ENCODE measurements around the gene CACNA1D. TPM values are rescaled to one million over a fixed set of nuclear protein-coding genes. Genes with fewer than 3 reads are reported as not detected.

CACNA1D gene
- polyA plus RNA-seq, 1 donor (not counting 4 experiments of a cell fraction or from before 2014, with no cell fraction given) = 0.20 TPM

- Histone ChIP-seq H3K27ac (ENCODE audit: control insufficient read depth, insufficient read depth, low read length) (no peak overlapping the region), H3K4me1 (ENCODE audit: control insufficient read depth, extremely low read depth, insufficient read depth, low read length) (peaks cover 9% of the 10 kb centered on the region), H3K79me2 (ENCODE audit: control insufficient read depth, insufficient read depth, low read length) (no peaks in the 10 kb centered on the region), H3K9ac (ENCODE audit: control insufficient read depth, extremely low read depth, insufficient read depth, low read length) (no peak overlapping the region), H3K9me1 (ENCODE audit: control insufficient read depth, extremely low read depth, insufficient read depth, low read length) (no peaks in the 10 kb centered on the region), H3K9me3 (ENCODE audit: control insufficient read depth, low read depth, low read length) (no peaks in the 10 kb centered on the region), H3K4me3 (ENCODE audit: control insufficient read depth in 2 of 3, extremely low read depth in 1 of 3, insufficient read depth in 2 of 3, low read depth in 1 of 3, low read length in 3 of 3) (no peak overlapping the region), H3K36me3 (ENCODE audit: control insufficient read depth in 2 of 2, extremely low read depth in 1 of 2, insufficient read depth in 2 of 2, low read length in 2 of 2) (no peaks in the 10 kb centered on the region), H4K20me1 (ENCODE audit: control insufficient read depth, extremely low read depth, insufficient read depth, low read length) (no peaks in the 10 kb centered on the region), H3K4me2 (ENCODE audit: control insufficient read depth, extremely low read depth, insufficient read depth, low read depth, low read length) (no peak overlapping the region), H3K27me3 (ENCODE audit: control insufficient read depth, extremely low read depth, insufficient read depth, low read length) (no peaks in the 10 kb centered on the region), H2AFZ (ENCODE audit: control insufficient read depth, low read length) (no peak overlapping the region)
- dilution Hi-C loops (cut with MboI; ENCODE audit: extremely low pct_ligation_motif_present, low sequenced_read_pairs) = no loop called here
- no peak for FAIRE-seq
- no peak for DNase-seq (ENCODE audit: low read depth, low spot score)
- TF ChIP-seq EZH2 (IDR thresholded peaks at IDR 0.05; ENCODE audit: low read length) = no peak
- TF ChIP-seq CTCF (optimal IDR thresholded peaks at IDR 0.05 in 1 of 3, IDR thresholded peaks at IDR 0.05 in 1 of 3, conservative IDR thresholded peaks at IDR 0.05 in 1 of 3; ENCODE audit: extremely low read depth in 1 of 3, insufficient read depth in 2 of 3, low read length in 3 of 3) = no peak
Observed at GRCh38 chr3:53579636-53580035, 85.2 kb downstream of the CACNA1D start.

GRCh38 chr3:53581671-53582070 lies 87.3 kb downstream of the CACNA1D start:
- dilution Hi-C loops (cut with MboI; ENCODE audit: extremely low pct_ligation_motif_present, low sequenced_read_pairs) = no loop called here
- FAIRE-seq (no peak), DNase-seq (ENCODE audit: low read depth, low spot score) (no peak)
- Histone ChIP-seq H3K27ac (ENCODE audit: control insufficient read depth, insufficient read depth, low read length) (no peak overlapping the region), H3K9me3 (ENCODE audit: control insufficient read depth, low read depth, low read length) (no peaks in the 10 kb centered on the region), H3K4me3 (ENCODE audit: control insufficient read depth in 2 of 3, extremely low read depth in 1 of 3, insufficient read depth in 2 of 3, low read depth in 1 of 3, low read length in 3 of 3) (no peak overlapping the region), H3K27me3 (ENCODE audit: control insufficient read depth, extremely low read depth, insufficient read depth, low read length) (no peaks in the 10 kb centered on the region), H3K4me1 (ENCODE audit: control insufficient read depth, extremely low read depth, insufficient read depth, low read length) (peaks cover 9% of the 10 kb centered on the region), H4K20me1 (ENCODE audit: control insufficient read depth, extremely low read depth, insufficient read depth, low read length) (no peaks in the 10 kb centered on the region), H3K9me1 (ENCODE audit: control insufficient read depth, extremely low read depth, insufficient read depth, low read length) (no peaks in the 10 kb centered on the region), H3K36me3 (ENCODE audit: control insufficient read depth in 2 of 2, extremely low read depth in 1 of 2, insufficient read depth in 2 of 2, low read length in 2 of 2) (no peaks in the 10 kb centered on the region), H3K4me2 (ENCODE audit: control insufficient read depth, extremely low read depth, insufficient read depth, low read depth, low read length) (no peak overlapping the region), H3K9ac (ENCODE audit: control insufficient read depth, extremely low read depth, insufficient read depth, low read length) (no peak overlapping the region), H3K79me2 (ENCODE audit: control insufficient read depth, insufficient read depth, low read length) (no peaks in the 10 kb centered on the region), H2AFZ (ENCODE audit: control insufficient read depth, low read length) (no peak overlapping the region)
- no peak for TF ChIP-seq EZH2 (IDR thresholded peaks at IDR 0.05; ENCODE audit: low read length)
- no peak for TF ChIP-seq CTCF (optimal IDR thresholded peaks at IDR 0.05 in 1 of 3, IDR thresholded peaks at IDR 0.05 in 1 of 3, conservative IDR thresholded peaks at IDR 0.05 in 1 of 3; ENCODE audit: extremely low read depth in 1 of 3, insufficient read depth in 2 of 3, low read length in 3 of 3)
